ENCODE measurements around the gene ZNF197. TPM values are rescaled to one million over a fixed set of nuclear protein-coding genes. Genes with fewer than 3 reads are reported as not detected.

Gene ZNF197
- total and polyA plus RNA-seq, 2 experiments from 2014 or later: 13.0 to 52.5 TPM

DNA sequence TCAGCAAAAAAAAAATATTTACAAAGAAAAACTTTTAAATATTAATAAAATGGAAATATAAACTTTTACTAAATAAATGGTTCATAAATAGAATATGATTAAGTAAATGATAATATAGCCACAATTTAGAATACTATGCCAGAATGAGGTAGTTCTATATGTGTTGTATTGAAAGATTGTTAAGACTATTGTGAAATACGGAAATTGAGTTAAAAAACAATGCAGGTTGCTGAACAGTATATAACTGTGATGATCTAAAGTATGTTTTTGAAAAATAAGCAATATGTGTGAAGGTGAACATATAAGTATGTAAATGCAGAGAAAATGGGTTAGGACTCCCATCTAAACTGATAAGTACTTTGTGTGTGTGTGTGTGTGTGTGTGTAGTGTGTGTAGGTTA, 24.9 kb downstream of the ZNF197 start:
- Histone ChIP-seq H3K9me3 (ENCODE audit: low read depth) (no peaks in the 10 kb centered on the region), H3K27ac (peak overlapping the region; percentile 92), H3K27me3 (no peaks in the 10 kb centered on the region), H3K4me3 (peak overlapping the region; percentile 98), H3K36me3 (peaks cover 40% of the 10 kb centered on the region), H3K4me1 (ENCODE audit: low read depth) (peaks cover 8% of the 10 kb centered on the region)
- no peak for DNase-seq (ENCODE audit: low read depth in 1 of 2, low spot score in 1 of 2)
- TF ChIP-seq, protein P1, sequence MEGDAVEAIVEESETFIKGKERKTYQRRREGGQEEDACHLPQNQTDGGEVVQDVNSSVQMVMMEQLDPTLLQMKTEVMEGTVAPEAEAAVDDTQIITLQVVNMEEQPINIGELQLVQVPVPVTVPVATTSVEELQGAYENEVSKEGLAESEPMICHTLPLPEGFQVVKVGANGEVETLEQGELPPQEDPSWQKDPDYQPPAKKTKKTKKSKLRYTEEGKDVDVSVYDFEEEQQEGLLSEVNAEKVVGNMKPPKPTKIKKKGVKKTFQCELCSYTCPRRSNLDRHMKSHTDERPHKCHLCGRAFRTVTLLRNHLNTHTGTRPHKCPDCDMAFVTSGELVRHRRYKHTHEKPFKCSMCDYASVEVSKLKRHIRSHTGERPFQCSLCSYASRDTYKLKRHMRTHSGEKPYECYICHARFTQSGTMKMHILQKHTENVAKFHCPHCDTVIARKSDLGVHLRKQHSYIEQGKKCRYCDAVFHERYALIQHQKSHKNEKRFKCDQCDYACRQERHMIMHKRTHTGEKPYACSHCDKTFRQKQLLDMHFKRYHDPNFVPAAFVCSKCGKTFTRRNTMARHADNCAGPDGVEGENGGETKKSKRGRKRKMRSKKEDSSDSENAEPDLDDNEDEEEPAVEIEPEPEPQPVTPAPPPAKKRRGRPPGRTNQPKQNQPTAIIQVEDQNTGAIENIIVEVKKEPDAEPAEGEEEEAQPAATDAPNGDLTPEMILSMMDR (IDR thresholded peaks at IDR 0.05; ENCODE audit: low read depth, low read length): no peak

DNA sequence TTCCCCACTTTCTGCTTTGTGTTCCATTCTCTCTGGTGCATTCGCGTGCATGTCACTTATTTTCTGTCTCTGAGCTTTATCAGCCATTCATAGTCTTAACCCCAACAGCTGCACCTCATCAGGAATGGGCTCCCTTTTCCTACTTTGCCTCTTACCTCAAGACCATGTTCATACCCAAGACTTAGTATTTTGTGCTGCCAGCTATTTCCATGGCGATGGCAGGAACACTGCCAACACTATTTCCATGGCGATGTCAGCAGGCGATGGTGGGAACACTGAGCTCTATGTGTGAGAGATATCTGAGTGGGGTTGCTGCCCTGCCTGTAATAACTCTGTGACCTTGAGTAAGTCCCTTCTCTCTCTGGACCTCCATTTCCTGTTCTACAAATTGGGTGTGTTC, 29.2 kb downstream of the ZNF197 start:
- no peaks in the 10 kb centered on the region for H3K27me3 ChIP-seq
- H3K9me3 ChIP-seq (ENCODE audit: low read depth): no peaks in the 10 kb centered on the region
- no peak overlapping the region for H3K4me3 ChIP-seq
- H3K4me1 ChIP-seq (ENCODE audit: low read depth): peaks cover 5% of the 10 kb centered on the region
- peaks cover 60% of the 10 kb centered on the region for H3K36me3 ChIP-seq
- peak in 1 of 2 donors; percentile 27 for DNase-seq (ENCODE audit: low read depth in 1 of 2, low spot score in 1 of 2)
- no peak overlapping the region for H3K27ac ChIP-seq
- TF ChIP-seq, protein P1 (IDR thresholded peaks at IDR 0.05; ENCODE audit: low read depth, low read length): no peak

DNA sequence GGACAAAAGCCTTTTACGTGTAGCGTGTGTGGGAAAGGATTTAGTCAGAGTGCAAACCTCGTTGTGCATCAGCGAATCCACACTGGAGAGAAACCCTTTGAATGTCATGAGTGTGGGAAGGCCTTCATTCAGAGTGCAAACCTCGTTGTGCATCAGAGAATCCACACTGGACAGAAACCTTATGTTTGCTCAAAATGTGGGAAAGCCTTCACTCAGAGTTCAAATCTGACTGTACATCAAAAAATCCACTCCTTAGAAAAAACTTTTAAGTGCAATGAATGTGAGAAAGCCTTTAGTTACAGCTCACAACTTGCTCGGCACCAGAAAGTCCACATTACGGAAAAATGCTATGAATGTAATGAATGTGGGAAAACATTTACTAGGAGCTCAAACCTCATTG, 34.2 kb downstream of the ZNF197 start:
- H3K36me3 ChIP-seq: peaks cover 55% of the 10 kb centered on the region
- H3K27me3 ChIP-seq: no peaks in the 10 kb centered on the region
- no peak overlapping the region for H3K4me3 ChIP-seq
- no peak overlapping the region for H3K27ac ChIP-seq
- no peak for DNase-seq (ENCODE audit: low read depth in 1 of 2, low spot score in 1 of 2)
- H3K9me3 ChIP-seq (ENCODE audit: low read depth): no peaks in the 10 kb centered on the region
- peaks cover 22% of the 10 kb centered on the region for H3K4me1 ChIP-seq (ENCODE audit: low read depth)
- TF ChIP-seq, protein P1 (IDR thresholded peaks at IDR 0.05; ENCODE audit: low read depth, low read length): no peak

DNA sequence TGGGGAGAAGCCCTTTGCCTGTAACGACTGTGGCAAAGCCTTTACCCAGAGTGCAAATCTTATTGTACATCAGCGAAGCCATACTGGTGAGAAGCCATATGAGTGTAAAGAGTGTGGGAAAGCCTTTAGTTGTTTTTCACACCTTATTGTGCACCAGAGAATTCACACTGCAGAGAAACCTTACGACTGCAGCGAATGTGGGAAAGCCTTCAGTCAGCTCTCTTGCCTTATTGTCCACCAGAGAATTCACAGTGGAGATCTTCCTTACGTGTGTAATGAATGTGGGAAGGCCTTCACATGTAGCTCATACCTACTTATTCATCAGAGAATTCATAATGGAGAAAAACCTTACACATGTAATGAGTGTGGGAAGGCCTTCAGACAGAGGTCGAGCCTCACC, 34.6 kb downstream of the ZNF197 start:
- Histone ChIP-seq H3K27me3 (no peaks in the 10 kb centered on the region), H3K27ac (no peak overlapping the region), H3K4me3 (no peak overlapping the region), H3K36me3 (peaks cover 51% of the 10 kb centered on the region), H3K4me1 (ENCODE audit: low read depth) (peaks cover 23% of the 10 kb centered on the region), H3K9me3 (ENCODE audit: low read depth) (no peaks in the 10 kb centered on the region)
- TF ChIP-seq, protein P1 (IDR thresholded peaks at IDR 0.05; ENCODE audit: low read depth, low read length): no peak
- no peak for DNase-seq (ENCODE audit: low read depth in 1 of 2, low spot score in 1 of 2)

DNA sequence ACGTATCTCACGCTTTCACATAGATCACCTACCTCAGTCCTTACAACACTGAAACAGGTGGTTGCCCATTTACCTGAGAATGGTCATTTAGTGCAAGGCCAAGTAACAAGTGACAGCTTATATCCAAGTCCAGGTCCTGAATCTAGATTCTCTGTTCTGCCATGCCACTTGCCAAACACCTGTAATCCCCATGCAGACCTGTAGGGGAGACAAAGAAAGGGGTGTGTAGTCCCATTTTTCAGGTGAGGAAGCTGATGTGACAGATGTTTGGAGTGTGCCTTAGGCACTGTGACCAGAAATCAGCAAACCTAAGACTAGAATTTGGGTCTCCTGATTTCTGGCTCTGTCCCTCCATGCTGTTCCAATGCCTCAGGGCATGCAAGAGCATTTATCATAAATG, 36.4 kb downstream of the ZNF197 start:
- TF ChIP-seq, protein P1 (IDR thresholded peaks at IDR 0.05; ENCODE audit: low read depth, low read length): peak; percentile 22
- Histone ChIP-seq H3K4me3 (no peak overlapping the region), H3K36me3 (peaks cover 37% of the 10 kb centered on the region), H3K27ac (peak overlapping the region; percentile 91), H3K27me3 (no peaks in the 10 kb centered on the region), H3K9me3 (ENCODE audit: low read depth) (no peaks in the 10 kb centered on the region), H3K4me1 (ENCODE audit: low read depth) (peaks cover 23% of the 10 kb centered on the region)
- no peak for DNase-seq (ENCODE audit: low read depth in 1 of 2, low spot score in 1 of 2)

DNA sequence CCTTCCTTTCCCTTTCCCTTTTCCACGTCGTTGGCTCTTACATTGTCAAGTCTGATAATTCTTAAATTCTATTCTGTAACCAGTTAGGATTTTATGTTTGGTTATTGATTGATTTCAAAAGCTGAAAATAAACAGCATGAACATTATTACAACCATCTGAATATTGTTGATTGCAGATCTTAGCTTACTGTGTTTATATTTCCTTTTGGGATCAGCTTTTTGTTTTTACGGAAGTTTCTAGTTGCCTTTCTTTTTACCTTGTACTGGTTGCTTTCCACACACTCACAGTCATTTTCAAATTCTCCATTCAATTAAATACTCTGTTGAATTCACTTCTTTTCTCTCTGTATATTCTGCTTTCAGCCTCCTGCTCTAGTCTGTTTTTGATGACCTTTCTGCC, 40.3 kb downstream of the ZNF197 start:
- TF ChIP-seq, protein P1 (IDR thresholded peaks at IDR 0.05; ENCODE audit: low read depth, low read length): no peak
- no peak overlapping the region for H3K4me3 ChIP-seq
- H3K27me3 ChIP-seq: no peaks in the 10 kb centered on the region
- H3K36me3 ChIP-seq: peaks cover 11% of the 10 kb centered on the region
- no peak for DNase-seq (ENCODE audit: low read depth in 1 of 2, low spot score in 1 of 2)
- peaks cover 23% of the 10 kb centered on the region for H3K4me1 ChIP-seq (ENCODE audit: low read depth)
- no peaks in the 10 kb centered on the region for H3K9me3 ChIP-seq (ENCODE audit: low read depth)
- H3K27ac ChIP-seq: no peak overlapping the region

Data from cardiac muscle cell (in vitro differentiated cells and primary cell).